ENCODE measurements around the gene NAT16.

DNA sequence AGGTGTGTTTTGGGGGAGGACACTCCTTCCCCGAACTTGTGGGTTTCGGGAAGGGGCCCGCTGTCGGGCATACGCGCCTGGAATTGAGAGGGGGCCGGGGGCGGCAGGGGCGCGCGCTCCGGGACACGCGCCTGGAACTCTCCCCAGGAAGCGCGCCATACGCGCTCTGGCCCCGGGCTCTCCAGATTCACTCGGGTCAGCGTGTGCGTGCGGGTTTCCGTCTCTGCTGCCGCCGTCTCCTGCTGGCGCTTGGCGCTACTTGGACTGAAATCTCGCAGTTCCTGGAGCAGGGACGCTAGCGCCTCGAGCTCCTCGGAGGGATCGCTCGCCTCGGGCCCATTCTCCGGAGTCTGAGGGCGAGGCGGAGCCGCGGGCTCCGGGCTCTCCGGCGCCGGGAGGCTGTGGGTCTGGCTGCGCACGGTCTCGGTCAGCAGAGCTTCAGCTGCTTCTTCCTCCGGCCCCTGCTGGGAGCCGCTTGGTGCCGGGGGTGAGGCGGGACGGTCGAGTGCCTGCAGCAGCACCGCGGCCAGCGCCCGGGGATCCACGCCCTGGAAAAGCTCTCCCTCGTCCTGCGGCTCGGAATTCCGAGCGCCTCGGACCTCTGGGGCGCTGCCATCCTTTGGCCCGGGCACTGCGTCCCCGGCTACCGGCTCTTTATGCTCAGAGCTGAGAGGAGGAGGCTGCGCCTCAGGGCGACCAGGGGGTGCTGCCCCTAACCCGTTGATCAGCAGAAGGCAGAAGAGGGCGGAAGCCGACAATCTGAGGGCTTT, 15.8 kb downstream of the NAT16 start:
- TF ChIP-seq, protein P1, sequence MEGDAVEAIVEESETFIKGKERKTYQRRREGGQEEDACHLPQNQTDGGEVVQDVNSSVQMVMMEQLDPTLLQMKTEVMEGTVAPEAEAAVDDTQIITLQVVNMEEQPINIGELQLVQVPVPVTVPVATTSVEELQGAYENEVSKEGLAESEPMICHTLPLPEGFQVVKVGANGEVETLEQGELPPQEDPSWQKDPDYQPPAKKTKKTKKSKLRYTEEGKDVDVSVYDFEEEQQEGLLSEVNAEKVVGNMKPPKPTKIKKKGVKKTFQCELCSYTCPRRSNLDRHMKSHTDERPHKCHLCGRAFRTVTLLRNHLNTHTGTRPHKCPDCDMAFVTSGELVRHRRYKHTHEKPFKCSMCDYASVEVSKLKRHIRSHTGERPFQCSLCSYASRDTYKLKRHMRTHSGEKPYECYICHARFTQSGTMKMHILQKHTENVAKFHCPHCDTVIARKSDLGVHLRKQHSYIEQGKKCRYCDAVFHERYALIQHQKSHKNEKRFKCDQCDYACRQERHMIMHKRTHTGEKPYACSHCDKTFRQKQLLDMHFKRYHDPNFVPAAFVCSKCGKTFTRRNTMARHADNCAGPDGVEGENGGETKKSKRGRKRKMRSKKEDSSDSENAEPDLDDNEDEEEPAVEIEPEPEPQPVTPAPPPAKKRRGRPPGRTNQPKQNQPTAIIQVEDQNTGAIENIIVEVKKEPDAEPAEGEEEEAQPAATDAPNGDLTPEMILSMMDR (IDR thresholded peaks at IDR 0.05; ENCODE audit: insufficient read depth, low read length) = no peak
- TF ChIP-seq POLR2AphosphoS5 (IDR thresholded peaks at IDR 0.05; ENCODE audit: low read depth) (no peak), GABPA (IDR thresholded peaks at IDR 0.05; ENCODE audit: low read depth) (no peak), SPI1 (IDR thresholded peaks at IDR 0.05; ENCODE audit: borderline replicate concordance, low read depth) (no peak)
- TF ChIP-seq, protein P2, sequence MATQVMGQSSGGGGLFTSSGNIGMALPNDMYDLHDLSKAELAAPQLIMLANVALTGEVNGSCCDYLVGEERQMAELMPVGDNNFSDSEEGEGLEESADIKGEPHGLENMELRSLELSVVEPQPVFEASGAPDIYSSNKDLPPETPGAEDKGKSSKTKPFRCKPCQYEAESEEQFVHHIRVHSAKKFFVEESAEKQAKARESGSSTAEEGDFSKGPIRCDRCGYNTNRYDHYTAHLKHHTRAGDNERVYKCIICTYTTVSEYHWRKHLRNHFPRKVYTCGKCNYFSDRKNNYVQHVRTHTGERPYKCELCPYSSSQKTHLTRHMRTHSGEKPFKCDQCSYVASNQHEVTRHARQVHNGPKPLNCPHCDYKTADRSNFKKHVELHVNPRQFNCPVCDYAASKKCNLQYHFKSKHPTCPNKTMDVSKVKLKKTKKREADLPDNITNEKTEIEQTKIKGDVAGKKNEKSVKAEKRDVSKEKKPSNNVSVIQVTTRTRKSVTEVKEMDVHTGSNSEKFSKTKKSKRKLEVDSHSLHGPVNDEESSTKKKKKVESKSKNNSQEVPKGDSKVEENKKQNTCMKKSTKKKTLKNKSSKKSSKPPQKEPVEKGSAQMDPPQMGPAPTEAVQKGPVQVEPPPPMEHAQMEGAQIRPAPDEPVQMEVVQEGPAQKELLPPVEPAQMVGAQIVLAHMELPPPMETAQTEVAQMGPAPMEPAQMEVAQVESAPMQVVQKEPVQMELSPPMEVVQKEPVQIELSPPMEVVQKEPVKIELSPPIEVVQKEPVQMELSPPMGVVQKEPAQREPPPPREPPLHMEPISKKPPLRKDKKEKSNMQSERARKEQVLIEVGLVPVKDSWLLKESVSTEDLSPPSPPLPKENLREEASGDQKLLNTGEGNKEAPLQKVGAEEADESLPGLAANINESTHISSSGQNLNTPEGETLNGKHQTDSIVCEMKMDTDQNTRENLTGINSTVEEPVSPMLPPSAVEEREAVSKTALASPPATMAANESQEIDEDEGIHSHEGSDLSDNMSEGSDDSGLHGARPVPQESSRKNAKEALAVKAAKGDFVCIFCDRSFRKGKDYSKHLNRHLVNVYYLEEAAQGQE (IDR thresholded peaks at IDR 0.05; ENCODE audit: insufficient replicate concordance, low read depth) = peak; percentile 92
